ENCODE results near the gene POLR2H. TPM values are rescaled to one million over a fixed set of nuclear protein-coding genes. Genes with fewer than 3 reads are reported as not detected.

POLR2H gene
- polyA plus RNA-seq, 1 of the 3 experiments (the other 2 are of a cell fraction): 206 TPM

DNA sequence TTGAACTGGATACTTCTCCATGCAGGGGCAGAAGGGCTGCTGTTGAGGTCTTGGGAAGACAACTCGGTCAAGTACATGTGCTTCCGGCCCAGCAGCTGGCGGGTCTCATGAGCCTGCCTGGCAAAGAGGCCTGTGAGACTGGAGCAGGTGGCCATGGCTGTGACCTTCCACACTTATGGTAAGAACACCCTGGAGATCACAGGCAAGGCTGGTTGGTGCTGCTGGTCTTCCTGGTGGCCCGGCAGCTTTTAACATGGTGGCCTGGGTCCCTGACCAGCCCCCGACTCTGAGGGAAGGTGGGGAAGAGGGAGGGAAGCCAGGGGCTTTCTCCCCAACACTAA lies 33.8 kb downstream of the POLR2H start:
- ChIA-PET POLR2A (no interaction called here), CTCF (interaction anchor here (0.8 to 1.2 kb wide), 2 partner anchors 24 to 118 kb away, joined by 3 to 5 read pairs; no protein-coding TSS in a partner anchor)
- no peak overlapping the region for H3K4me2 ChIP-seq
- H3K27ac ChIP-seq (ENCODE audit: low read depth in 2 of 2, low read length in 1 of 2): no peak overlapping the region
- no peak for TF ChIP-seq YY1 (IDR thresholded peaks at IDR 0.05; ENCODE audit: low read depth)
- no peak for TF ChIP-seq POLR2AphosphoS5 (IDR thresholded peaks at IDR 0.05; ENCODE audit: low read depth, low read length)
- TF ChIP-seq, protein P1, sequence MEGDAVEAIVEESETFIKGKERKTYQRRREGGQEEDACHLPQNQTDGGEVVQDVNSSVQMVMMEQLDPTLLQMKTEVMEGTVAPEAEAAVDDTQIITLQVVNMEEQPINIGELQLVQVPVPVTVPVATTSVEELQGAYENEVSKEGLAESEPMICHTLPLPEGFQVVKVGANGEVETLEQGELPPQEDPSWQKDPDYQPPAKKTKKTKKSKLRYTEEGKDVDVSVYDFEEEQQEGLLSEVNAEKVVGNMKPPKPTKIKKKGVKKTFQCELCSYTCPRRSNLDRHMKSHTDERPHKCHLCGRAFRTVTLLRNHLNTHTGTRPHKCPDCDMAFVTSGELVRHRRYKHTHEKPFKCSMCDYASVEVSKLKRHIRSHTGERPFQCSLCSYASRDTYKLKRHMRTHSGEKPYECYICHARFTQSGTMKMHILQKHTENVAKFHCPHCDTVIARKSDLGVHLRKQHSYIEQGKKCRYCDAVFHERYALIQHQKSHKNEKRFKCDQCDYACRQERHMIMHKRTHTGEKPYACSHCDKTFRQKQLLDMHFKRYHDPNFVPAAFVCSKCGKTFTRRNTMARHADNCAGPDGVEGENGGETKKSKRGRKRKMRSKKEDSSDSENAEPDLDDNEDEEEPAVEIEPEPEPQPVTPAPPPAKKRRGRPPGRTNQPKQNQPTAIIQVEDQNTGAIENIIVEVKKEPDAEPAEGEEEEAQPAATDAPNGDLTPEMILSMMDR (IDR thresholded peaks at IDR 0.05): no peak
- TF ChIP-seq NRF1 (IDR thresholded peaks at IDR 0.05; ENCODE audit: low read depth, low read length): no peak
- no peak for TF ChIP-seq TCF12 (IDR thresholded peaks at IDR 0.05)
- no peak for TF ChIP-seq GABPA (IDR thresholded peaks at IDR 0.05; ENCODE audit: low read depth)
- TF ChIP-seq, protein P2, sequence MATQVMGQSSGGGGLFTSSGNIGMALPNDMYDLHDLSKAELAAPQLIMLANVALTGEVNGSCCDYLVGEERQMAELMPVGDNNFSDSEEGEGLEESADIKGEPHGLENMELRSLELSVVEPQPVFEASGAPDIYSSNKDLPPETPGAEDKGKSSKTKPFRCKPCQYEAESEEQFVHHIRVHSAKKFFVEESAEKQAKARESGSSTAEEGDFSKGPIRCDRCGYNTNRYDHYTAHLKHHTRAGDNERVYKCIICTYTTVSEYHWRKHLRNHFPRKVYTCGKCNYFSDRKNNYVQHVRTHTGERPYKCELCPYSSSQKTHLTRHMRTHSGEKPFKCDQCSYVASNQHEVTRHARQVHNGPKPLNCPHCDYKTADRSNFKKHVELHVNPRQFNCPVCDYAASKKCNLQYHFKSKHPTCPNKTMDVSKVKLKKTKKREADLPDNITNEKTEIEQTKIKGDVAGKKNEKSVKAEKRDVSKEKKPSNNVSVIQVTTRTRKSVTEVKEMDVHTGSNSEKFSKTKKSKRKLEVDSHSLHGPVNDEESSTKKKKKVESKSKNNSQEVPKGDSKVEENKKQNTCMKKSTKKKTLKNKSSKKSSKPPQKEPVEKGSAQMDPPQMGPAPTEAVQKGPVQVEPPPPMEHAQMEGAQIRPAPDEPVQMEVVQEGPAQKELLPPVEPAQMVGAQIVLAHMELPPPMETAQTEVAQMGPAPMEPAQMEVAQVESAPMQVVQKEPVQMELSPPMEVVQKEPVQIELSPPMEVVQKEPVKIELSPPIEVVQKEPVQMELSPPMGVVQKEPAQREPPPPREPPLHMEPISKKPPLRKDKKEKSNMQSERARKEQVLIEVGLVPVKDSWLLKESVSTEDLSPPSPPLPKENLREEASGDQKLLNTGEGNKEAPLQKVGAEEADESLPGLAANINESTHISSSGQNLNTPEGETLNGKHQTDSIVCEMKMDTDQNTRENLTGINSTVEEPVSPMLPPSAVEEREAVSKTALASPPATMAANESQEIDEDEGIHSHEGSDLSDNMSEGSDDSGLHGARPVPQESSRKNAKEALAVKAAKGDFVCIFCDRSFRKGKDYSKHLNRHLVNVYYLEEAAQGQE (IDR thresholded peaks at IDR 0.05; ENCODE audit: low read depth, low read length): no peak
- TF ChIP-seq, protein P3, sequence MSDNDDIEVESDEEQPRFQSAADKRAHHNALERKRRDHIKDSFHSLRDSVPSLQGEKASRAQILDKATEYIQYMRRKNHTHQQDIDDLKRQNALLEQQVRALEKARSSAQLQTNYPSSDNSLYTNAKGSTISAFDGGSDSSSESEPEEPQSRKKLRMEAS (IDR thresholded peaks at IDR 0.05; ENCODE audit: low read depth): no peak
- TF ChIP-seq EP300 (IDR thresholded peaks at IDR 0.05; ENCODE audit: borderline replicate concordance in 1 of 2, low read depth in 1 of 2, low read length in 1 of 2): no peak
- TF ChIP-seq RXRA (IDR thresholded peaks at IDR 0.05; ENCODE audit: borderline replicate concordance, low read depth): no peak
- no peak for TF ChIP-seq FOSL2 (IDR thresholded peaks at IDR 0.05; ENCODE audit: borderline replicate concordance, low read depth)
- no peak for TF ChIP-seq RAD21 (IDR thresholded peaks at IDR 0.05; ENCODE audit: low read length)
- TF ChIP-seq ELF1 (IDR thresholded peaks at IDR 0.05): no peak
- TF ChIP-seq SMC3 (IDR thresholded peaks at IDR 0.05; ENCODE audit: low read depth, low read length): no peak
- no peak overlapping the region for H2AFZ ChIP-seq (ENCODE audit: low read depth)
- 75% methylated on average over 2 of the region's 5 CpGs for WGBS (ENCODE audit: low lambda C conversion rate)
- H3K79me2 ChIP-seq (ENCODE audit: insufficient read depth): no peaks in the 10 kb centered on the region
- H3K9ac ChIP-seq: no peak overlapping the region
- no peaks in the 10 kb centered on the region for H3K9me2 ChIP-seq
- H3K27me3 ChIP-seq (ENCODE audit: insufficient read depth): no peaks in the 10 kb centered on the region
- no peaks in the 10 kb centered on the region for H3K9me3 ChIP-seq
- no peak for DNase-seq
- H3F3A ChIP-seq (replicated peaks; ENCODE audit: insufficient read depth): peaks cover 4% of the 10 kb centered on the region
- no peak overlapping the region for H3K4me3 ChIP-seq (ENCODE audit: low read depth in 2 of 2, low read length in 1 of 2)
- H4K20me1 ChIP-seq (ENCODE audit: insufficient read depth): no peaks in the 10 kb centered on the region
- H3K4me1 ChIP-seq (ENCODE audit: control insufficient read depth in 1 of 2, insufficient read depth in 2 of 2, low read depth in 1 of 2, low read length in 1 of 2): no peaks in the 10 kb centered on the region
- no peaks in the 10 kb centered on the region for H3K36me3 ChIP-seq (replicated peaks in 1 of 2; ENCODE audit: control insufficient read depth in 1 of 2, insufficient read depth in 2 of 2, low read length in 1 of 2)

Measured in SK-N-SH (cell line).